ENCODE measurements around the gene KRT4. TPM values are rescaled to one million over a fixed set of nuclear protein-coding genes. Genes with fewer than 3 reads are reported as not detected.

KRT4 gene
- polyA plus RNA-seq, 1 donor from 2014 or later: not detected

DNA sequence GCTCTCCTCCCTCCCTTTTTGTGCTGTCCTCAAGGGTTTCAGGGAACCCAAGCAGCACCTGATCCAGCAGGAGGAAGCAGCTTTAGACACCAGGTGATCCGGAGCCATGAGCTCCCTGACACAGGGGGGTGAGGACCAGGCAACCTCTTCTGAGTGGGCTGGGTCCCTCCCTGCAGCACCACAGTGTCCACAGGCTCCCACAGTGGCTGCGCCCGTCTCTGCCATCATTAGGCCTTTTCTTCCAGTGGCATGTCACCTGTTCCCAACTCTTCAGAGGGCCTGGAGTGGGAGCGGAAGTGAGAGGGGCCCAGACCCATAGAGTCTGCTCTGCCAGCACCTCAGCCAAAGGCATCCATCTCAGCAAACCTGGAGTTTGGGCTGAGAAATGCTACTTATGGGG, 36.4 kb downstream of the KRT4 start:
- Histone ChIP-seq H3K9me3 (ENCODE audit: low read length) (no peaks in the 10 kb centered on the region), H3K79me2 (replicated peaks; ENCODE audit: insufficient read depth, low read length) (no peaks in the 10 kb centered on the region), H3K27me3 (ENCODE audit: insufficient read depth, low read depth, low read length) (no peaks in the 10 kb centered on the region), H2AFZ (ENCODE audit: low read depth, low read length) (no peak overlapping the region), H3K9me2 (ENCODE audit: insufficient read depth, low read length) (no peaks in the 10 kb centered on the region), H3K36me3 (ENCODE audit: insufficient read depth, low read length) (no peaks in the 10 kb centered on the region), H3K4me2 (ENCODE audit: low read length) (no peak overlapping the region), H3K27ac (ENCODE audit: low read length) (no peak overlapping the region), H3K9ac (ENCODE audit: low read length) (no peak overlapping the region), H4K20me1 (ENCODE audit: insufficient read depth) (no peaks in the 10 kb centered on the region), H3F3A (ENCODE audit: insufficient read depth, low read length, poor library complexity, severe bottlenecking) (no peaks in the 10 kb centered on the region), H3K4me3 (ENCODE audit: low read length) (no peak overlapping the region)
- no peak for TF ChIP-seq RAD21 (conservative IDR thresholded peaks at IDR 0.05)
- no peak for TF ChIP-seq POLR2AphosphoS5 (IDR thresholded peaks at IDR 0.05)
- no peak for TF ChIP-seq TAF1 (IDR thresholded peaks at IDR 0.05; ENCODE audit: low read depth)
- TF ChIP-seq EZH2 (IDR thresholded peaks at IDR 0.05; ENCODE audit: borderline replicate concordance, insufficient read depth, low read length, poor library complexity, severe bottlenecking): no peak
- TF ChIP-seq, protein P1, sequence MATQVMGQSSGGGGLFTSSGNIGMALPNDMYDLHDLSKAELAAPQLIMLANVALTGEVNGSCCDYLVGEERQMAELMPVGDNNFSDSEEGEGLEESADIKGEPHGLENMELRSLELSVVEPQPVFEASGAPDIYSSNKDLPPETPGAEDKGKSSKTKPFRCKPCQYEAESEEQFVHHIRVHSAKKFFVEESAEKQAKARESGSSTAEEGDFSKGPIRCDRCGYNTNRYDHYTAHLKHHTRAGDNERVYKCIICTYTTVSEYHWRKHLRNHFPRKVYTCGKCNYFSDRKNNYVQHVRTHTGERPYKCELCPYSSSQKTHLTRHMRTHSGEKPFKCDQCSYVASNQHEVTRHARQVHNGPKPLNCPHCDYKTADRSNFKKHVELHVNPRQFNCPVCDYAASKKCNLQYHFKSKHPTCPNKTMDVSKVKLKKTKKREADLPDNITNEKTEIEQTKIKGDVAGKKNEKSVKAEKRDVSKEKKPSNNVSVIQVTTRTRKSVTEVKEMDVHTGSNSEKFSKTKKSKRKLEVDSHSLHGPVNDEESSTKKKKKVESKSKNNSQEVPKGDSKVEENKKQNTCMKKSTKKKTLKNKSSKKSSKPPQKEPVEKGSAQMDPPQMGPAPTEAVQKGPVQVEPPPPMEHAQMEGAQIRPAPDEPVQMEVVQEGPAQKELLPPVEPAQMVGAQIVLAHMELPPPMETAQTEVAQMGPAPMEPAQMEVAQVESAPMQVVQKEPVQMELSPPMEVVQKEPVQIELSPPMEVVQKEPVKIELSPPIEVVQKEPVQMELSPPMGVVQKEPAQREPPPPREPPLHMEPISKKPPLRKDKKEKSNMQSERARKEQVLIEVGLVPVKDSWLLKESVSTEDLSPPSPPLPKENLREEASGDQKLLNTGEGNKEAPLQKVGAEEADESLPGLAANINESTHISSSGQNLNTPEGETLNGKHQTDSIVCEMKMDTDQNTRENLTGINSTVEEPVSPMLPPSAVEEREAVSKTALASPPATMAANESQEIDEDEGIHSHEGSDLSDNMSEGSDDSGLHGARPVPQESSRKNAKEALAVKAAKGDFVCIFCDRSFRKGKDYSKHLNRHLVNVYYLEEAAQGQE (IDR thresholded peaks at IDR 0.05; ENCODE audit: borderline replicate concordance): no peak
- no peak for TF ChIP-seq SMC3 (conservative IDR thresholded peaks at IDR 0.05; ENCODE audit: poor library complexity)
- no peak for TF ChIP-seq EP300 (conservative IDR thresholded peaks at IDR 0.05; ENCODE audit: poor library complexity, severe bottlenecking)

DNA sequence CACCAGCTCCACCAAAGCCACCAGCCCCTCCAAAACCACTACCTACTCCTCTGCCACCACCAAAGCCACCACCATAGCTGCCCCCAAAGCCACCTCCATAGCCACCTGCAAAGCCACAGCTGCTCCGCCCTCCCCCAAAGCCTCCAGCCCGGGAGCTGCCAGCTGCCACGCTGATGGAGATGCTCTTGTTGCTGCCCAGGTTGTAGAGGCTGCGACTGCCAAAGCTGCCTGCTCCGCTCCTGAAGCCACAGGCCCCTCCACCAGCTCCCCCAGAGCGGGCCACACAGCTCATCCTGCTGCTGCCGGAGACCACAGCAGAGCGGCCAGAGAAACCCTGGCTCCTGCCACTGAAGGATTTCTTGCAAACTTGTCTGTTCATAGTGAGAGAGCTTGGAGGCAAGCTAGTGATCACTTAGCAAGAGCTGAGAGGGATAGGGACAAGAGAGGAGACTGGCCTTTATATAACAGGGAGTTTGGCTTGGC, 37.0 kb downstream of the KRT4 start, which contains the start of gene KRT76:
TSS of gene KRT76 (minus strand) at position 433 of the 483 bp plus-strand sequence. CDS start at position 379, 54 bp downstream.
- Histone ChIP-seq H3K4me3 (ENCODE audit: low read length) (no peak within 1 kb of the TSS), H3K9ac (ENCODE audit: low read length) (no peak within 1 kb of the TSS), H3K79me2 (replicated peaks; ENCODE audit: insufficient read depth, low read length) (no peaks in the 10 kb centered on the region), H3K36me3 (ENCODE audit: insufficient read depth, low read length) (no peaks in the 10 kb centered on the region), H3K27me3 (ENCODE audit: insufficient read depth, low read depth, low read length) (no peaks in the 10 kb centered on the region), H3K4me2 (ENCODE audit: low read length) (no peak within 1 kb of the TSS), H4K20me1 (ENCODE audit: insufficient read depth) (no peaks in the 10 kb centered on the region), H3K9me2 (ENCODE audit: insufficient read depth, low read length) (no peaks in the 10 kb centered on the region), H3K9me3 (ENCODE audit: low read length) (no peaks in the 10 kb centered on the region), H3K27ac (ENCODE audit: low read length) (no peak within 1 kb of the TSS), H2AFZ (ENCODE audit: low read depth, low read length) (no peak within 1 kb of the TSS), H3F3A (ENCODE audit: insufficient read depth, low read length, poor library complexity, severe bottlenecking) (no peaks in the 10 kb centered on the region)
- no peak for TF ChIP-seq POLR2AphosphoS5 (IDR thresholded peaks at IDR 0.05)
- no peak for TF ChIP-seq EP300 (conservative IDR thresholded peaks at IDR 0.05; ENCODE audit: poor library complexity, severe bottlenecking)
- no peak for TF ChIP-seq MXI1 (conservative IDR thresholded peaks at IDR 0.05; ENCODE audit: poor library complexity, severe bottlenecking)
- TF ChIP-seq, protein P1 (IDR thresholded peaks at IDR 0.05; ENCODE audit: borderline replicate concordance): no peak
- no peak for TF ChIP-seq SMC3 (conservative IDR thresholded peaks at IDR 0.05; ENCODE audit: poor library complexity)
- TF ChIP-seq EZH2 (IDR thresholded peaks at IDR 0.05; ENCODE audit: borderline replicate concordance, insufficient read depth, low read length, poor library complexity, severe bottlenecking): no peak
- no peak for TF ChIP-seq RAD21 (conservative IDR thresholded peaks at IDR 0.05)
- TF ChIP-seq, protein P2, sequence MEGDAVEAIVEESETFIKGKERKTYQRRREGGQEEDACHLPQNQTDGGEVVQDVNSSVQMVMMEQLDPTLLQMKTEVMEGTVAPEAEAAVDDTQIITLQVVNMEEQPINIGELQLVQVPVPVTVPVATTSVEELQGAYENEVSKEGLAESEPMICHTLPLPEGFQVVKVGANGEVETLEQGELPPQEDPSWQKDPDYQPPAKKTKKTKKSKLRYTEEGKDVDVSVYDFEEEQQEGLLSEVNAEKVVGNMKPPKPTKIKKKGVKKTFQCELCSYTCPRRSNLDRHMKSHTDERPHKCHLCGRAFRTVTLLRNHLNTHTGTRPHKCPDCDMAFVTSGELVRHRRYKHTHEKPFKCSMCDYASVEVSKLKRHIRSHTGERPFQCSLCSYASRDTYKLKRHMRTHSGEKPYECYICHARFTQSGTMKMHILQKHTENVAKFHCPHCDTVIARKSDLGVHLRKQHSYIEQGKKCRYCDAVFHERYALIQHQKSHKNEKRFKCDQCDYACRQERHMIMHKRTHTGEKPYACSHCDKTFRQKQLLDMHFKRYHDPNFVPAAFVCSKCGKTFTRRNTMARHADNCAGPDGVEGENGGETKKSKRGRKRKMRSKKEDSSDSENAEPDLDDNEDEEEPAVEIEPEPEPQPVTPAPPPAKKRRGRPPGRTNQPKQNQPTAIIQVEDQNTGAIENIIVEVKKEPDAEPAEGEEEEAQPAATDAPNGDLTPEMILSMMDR (IDR thresholded peaks at IDR 0.05; ENCODE audit: poor library complexity, severe bottlenecking): no peak
- no peak for TF ChIP-seq TAF1 (IDR thresholded peaks at IDR 0.05; ENCODE audit: low read depth)

Data from neural cell (in vitro differentiated cells).